SK-N-SH treated with all-trans-retinoic acid at 6 μM for 48 hours (cell line): ENCODE results near the gene LRRC25.

Source experiments
- ARNTL ChIP-seq: fragments of 450-650 bp; formaldehyde crosslinking; IDR thresholded peaks from 2 replicates; pipeline ENCODE4 v1.5.0; 2020; ENCODE audit warnings: low read depth, mild to moderate bottlenecking, moderate library complexity, borderline replicate concordance
- BACH2 ChIP-seq: fragments of 250-450 bp; sonication (Bioruptor Pico); IDR thresholded peaks from 2 replicates; pipeline ENCODE4 v1.9.0; 2021; ENCODE audit warnings: mild to moderate bottlenecking, borderline replicate concordance
- CSDC2 ChIP-seq: fragments of 250-450 bp; sonication (Bioruptor Pico); IDR thresholded peaks from 2 replicates; pipeline ENCODE4 v1.5.0; 2020; ENCODE audit warnings: mild to moderate bottlenecking, moderate library complexity
- PPARA ChIP-seq: fragments of 250-450 bp; sonication (Bioruptor Pico); IDR thresholded peaks from 2 replicates; pipeline ENCODE4 v1.5.0; 2020; ENCODE audit warnings: mild to moderate bottlenecking, borderline replicate concordance
- RARB ChIP-seq: fragments of 250-450 bp; sonication (Bioruptor Pico); IDR thresholded peaks from 2 replicates; pipeline ENCODE4 v1.8.0; 2021; ENCODE audit warnings: mild to moderate bottlenecking, moderate library complexity
- TCF4 ChIP-seq: fragments of 250-450 bp; sonication (Bioruptor Pico); IDR thresholded peaks from 2 replicates; pipeline ENCODE4 v1.8.0; 2021; ENCODE audit warnings: mild to moderate bottlenecking, moderate library complexity, borderline replicate concordance
- TOX ChIP-seq: fragments of 250-450 bp; sonication (Bioruptor Pico); IDR thresholded peaks from 2 replicates; pipeline ENCODE4 v1.8.0; 2021; ENCODE audit warnings: mild to moderate bottlenecking, moderate library complexity, borderline replicate concordance
- ZFP3 ChIP-seq: fragments of 250-450 bp; sonication (Bioruptor Pico); IDR thresholded peaks from 2 replicates; pipeline ENCODE4 v1.5.0; 2020; ENCODE audit warnings: mild to moderate bottlenecking, moderate library complexity
- ZNF70 ChIP-seq: fragments of 450-650 bp; formaldehyde crosslinking; IDR thresholded peaks from 2 replicates; pipeline ENCODE4 v1.5.0; 2020; ENCODE audit warnings: mild to moderate bottlenecking, moderate library complexity
- ZNF8 ChIP-seq: fragments of 450-650 bp; formaldehyde crosslinking; IDR thresholded peaks from 2 replicates; pipeline ENCODE4 v1.5.0; 2020; ENCODE audit warnings: mild to moderate bottlenecking, moderate library complexity
- TF ChIP-seq, protein P1 (sequence below): fragments of 250-450 bp; sonication (Bioruptor Pico); IDR thresholded peaks from 2 replicates; pipeline ENCODE4 v1.8.0; 2020; ENCODE audit warnings: mild to moderate bottlenecking, moderate library complexity, borderline replicate concordance
- TF ChIP-seq, protein P2 (sequence below): fragments of 250-450 bp; sonication (Bioruptor Pico); IDR thresholded peaks from 2 replicates; pipeline ENCODE4 v1.5.1; 2020; ENCODE audit warnings: low read depth, mild to moderate bottlenecking, moderate library complexity
- TF ChIP-seq, protein P3 (sequence below): fragments of 250-450 bp; sonication (Bioruptor Pico); IDR thresholded peaks from 2 replicates; pipeline ENCODE4 v1.5.1; 2021; ENCODE audit warnings: mild to moderate bottlenecking, moderate library complexity
- TF ChIP-seq, protein P4 (sequence below): fragments of 250-450 bp; sonication (Bioruptor Pico); IDR thresholded peaks from 2 replicates; pipeline ENCODE4 v1.5.0; 2020; ENCODE audit warnings: mild to moderate bottlenecking, moderate library complexity

DNA sequence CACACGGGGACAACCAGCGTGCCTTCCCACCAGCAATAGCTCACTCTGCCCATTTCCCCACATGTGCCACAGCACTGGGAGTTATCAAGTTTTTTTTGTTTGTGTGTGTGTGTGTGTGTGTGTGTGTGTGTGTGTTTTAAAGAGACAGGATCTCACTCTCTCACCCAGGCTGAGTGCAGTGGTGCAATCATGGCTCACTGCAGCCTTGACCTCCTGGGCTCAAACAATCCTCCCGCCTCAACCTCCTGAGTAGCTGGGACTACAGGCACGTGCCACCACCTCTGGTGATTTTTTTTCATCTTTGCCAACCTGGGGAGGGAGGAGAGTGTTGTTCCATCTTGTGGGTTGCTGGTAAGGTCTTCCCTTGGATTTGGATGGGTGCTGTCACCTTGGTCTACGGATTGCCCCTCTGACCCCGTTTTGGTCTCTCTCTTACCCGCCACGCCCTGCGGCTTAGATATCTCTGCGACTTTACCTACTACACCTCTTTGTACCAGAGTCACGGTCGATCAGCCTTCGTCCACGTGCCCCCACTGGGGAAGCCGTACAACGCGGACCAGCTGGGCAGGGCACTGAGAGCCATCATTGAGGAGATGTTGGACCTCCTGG, 34.4 kb downstream of the LRRC25 start:
- TF ChIP-seq RARB (CRISPR knock-in tag) = no peak
- TF ChIP-seq, protein P1, sequence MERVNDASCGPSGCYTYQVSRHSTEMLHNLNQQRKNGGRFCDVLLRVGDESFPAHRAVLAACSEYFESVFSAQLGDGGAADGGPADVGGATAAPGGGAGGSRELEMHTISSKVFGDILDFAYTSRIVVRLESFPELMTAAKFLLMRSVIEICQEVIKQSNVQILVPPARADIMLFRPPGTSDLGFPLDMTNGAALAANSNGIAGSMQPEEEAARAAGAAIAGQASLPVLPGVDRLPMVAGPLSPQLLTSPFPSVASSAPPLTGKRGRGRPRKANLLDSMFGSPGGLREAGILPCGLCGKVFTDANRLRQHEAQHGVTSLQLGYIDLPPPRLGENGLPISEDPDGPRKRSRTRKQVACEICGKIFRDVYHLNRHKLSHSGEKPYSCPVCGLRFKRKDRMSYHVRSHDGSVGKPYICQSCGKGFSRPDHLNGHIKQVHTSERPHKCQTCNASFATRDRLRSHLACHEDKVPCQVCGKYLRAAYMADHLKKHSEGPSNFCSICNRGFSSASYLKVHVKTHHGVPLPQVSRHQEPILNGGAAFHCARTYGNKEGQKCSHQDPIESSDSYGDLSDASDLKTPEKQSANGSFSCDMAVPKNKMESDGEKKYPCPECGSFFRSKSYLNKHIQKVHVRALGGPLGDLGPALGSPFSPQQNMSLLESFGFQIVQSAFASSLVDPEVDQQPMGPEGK = no peak
- TF ChIP-seq ZNF70 (CRISPR knock-in tag) = no peak
- TF ChIP-seq, protein P2, sequence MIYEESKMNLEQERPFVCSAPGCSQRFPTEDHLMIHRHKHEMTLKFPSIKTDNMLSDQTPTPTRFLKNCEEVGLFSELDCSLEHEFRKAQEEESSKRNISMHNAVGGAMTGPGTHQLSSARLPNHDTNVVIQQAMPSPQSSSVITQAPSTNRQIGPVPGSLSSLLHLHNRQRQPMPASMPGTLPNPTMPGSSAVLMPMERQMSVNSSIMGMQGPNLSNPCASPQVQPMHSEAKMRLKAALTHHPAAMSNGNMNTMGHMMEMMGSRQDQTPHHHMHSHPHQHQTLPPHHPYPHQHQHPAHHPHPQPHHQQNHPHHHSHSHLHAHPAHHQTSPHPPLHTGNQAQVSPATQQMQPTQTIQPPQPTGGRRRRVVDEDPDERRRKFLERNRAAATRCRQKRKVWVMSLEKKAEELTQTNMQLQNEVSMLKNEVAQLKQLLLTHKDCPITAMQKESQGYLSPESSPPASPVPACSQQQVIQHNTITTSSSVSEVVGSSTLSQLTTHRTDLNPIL (CRISPR knock-in tag) = no peak
- no peak for TF ChIP-seq TOX
- no peak for TF ChIP-seq CSDC2 (CRISPR knock-in tag)
- no peak for TF ChIP-seq ARNTL (CRISPR knock-in tag)
- TF ChIP-seq, protein P3, sequence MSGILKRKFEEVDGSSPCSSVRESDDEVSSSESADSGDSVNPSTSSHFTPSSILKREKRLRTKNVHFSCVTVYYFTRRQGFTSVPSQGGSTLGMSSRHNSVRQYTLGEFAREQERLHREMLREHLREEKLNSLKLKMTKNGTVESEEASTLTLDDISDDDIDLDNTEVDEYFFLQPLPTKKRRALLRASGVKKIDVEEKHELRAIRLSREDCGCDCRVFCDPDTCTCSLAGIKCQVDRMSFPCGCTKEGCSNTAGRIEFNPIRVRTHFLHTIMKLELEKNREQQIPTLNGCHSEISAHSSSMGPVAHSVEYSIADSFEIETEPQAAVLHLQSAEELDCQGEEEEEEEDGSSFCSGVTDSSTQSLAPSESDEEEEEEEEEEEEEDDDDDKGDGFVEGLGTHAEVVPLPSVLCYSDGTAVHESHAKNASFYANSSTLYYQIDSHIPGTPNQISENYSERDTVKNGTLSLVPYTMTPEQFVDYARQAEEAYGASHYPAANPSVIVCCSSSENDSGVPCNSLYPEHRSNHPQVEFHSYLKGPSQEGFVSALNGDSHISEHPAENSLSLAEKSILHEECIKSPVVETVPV (CRISPR knock-in tag) = no peak
- TF ChIP-seq ZFP3 (CRISPR knock-in tag) = no peak
- no peak for TF ChIP-seq PPARA (CRISPR knock-in tag)
- no peak for TF ChIP-seq TCF4
- TF ChIP-seq ZNF8 = no peak
- TF ChIP-seq, protein P4, sequence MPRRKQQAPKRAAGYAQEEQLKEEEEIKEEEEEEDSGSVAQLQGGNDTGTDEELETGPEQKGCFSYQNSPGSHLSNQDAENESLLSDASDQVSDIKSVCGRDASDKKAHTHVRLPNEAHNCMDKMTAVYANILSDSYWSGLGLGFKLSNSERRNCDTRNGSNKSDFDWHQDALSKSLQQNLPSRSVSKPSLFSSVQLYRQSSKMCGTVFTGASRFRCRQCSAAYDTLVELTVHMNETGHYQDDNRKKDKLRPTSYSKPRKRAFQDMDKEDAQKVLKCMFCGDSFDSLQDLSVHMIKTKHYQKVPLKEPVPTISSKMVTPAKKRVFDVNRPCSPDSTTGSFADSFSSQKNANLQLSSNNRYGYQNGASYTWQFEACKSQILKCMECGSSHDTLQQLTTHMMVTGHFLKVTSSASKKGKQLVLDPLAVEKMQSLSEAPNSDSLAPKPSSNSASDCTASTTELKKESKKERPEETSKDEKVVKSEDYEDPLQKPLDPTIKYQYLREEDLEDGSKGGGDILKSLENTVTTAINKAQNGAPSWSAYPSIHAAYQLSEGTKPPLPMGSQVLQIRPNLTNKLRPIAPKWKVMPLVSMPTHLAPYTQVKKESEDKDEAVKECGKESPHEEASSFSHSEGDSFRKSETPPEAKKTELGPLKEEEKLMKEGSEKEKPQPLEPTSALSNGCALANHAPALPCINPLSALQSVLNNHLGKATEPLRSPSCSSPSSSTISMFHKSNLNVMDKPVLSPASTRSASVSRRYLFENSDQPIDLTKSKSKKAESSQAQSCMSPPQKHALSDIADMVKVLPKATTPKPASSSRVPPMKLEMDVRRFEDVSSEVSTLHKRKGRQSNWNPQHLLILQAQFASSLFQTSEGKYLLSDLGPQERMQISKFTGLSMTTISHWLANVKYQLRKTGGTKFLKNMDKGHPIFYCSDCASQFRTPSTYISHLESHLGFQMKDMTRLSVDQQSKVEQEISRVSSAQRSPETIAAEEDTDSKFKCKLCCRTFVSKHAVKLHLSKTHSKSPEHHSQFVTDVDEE (CRISPR knock-in tag) = no peak
- TF ChIP-seq BACH2 (CRISPR knock-in tag) = no peak
